HCT116 (cell line): Measurements from ENCODE around the gene FREM1.

ENCODE experiments used
- CEBPB ChIP-seq: IDR thresholded peaks from 2 replicates; pipeline ENCODE4 v1.6.1; 2012; ENCODE audit warnings: low read depth
- CTCF ChIP-seq, 3 experiments: fragments of 200-600 bp in 1 of 3; sonication (generic) in 1 of 3; IDR thresholded peaks in 2 of 3; conservative IDR thresholded peaks in 1 of 3; 2 replicates each; pipeline ENCODE4 v1.5.1; 2012 to 2017; ENCODE audit warnings: low read depth in 2 of 3, low read length in 2 of 3, antibody characterized with exemption in 1 of 3, borderline replicate concordance in 1 of 3, control low read depth in 1 of 3, mild to moderate bottlenecking in 1 of 3, mixed read lengths in 1 of 3, mixed run types in 1 of 3, moderate library complexity in 1 of 3; ENCODE audit not compliant: insufficient read depth in 1 of 3
- EGR1 ChIP-seq: IDR thresholded peaks from 2 replicates; pipeline ENCODE4 v1.6.1; 2012; ENCODE audit warnings: low read depth
- EZH2 ChIP-seq: fragments of 200-600 bp; sonication (generic); IDR thresholded peaks from 2 replicates; pipeline ENCODE4 v1.6.1; 2017; ENCODE audit warnings: antibody characterized with exemption, mixed run types
- MAX ChIP-seq: IDR thresholded peaks from 2 replicates; pipeline ENCODE4 v1.6.1; 2012
- POLR2A ChIP-seq: IDR thresholded peaks from 2 replicates; pipeline ENCODE4 v1.7.0; 2011; ENCODE audit warnings: borderline replicate concordance; ENCODE audit not compliant: insufficient read depth, insufficient read length; ENCODE audit errors: extremely low read depth
- POLR2AphosphoS5 ChIP-seq: IDR thresholded peaks from 2 replicates; pipeline ENCODE4 v1.6.1; 2011; ENCODE audit warnings: mild to moderate bottlenecking, low read depth, low read length, moderate library complexity
- REST ChIP-seq: IDR thresholded peaks from 2 replicates; pipeline ENCODE4 v1.6.1; 2012; ENCODE audit warnings: low read depth
- ZNF274 ChIP-seq: fragments of 200-500 bp; sonication (Bioruptor generic); IDR thresholded peaks from 2 replicates; pipeline ENCODE4 v1.6.1; 2014; ENCODE audit warnings: mild to moderate bottlenecking, low read depth, low read length, inconsistent platforms

GRCh38 chr9:14824481-14824880 is 85.7 kb downstream of the FREM1 start:
- TF ChIP-seq CTCF (IDR thresholded peaks at IDR 0.05 in 2 of 3, conservative IDR thresholded peaks at IDR 0.05 in 1 of 3; ENCODE audit: borderline replicate concordance in 1 of 3, insufficient read depth in 1 of 3, low read depth in 2 of 3, low read length in 2 of 3) (no peak), POLR2A (no peak), ZNF274 (no peak), MAX (no peak), EZH2 (no peak), CEBPB (no peak), REST (no peak), EGR1 (no peak), POLR2AphosphoS5 (no peak)
